Transverse colon (tissue), 4 donors: ENCODE measurements around the gene PRRG4. TPM values are rescaled to one million over a fixed set of nuclear protein-coding genes. Genes with fewer than 3 reads are reported as not detected.

Experiments used
- DNase-seq: peaks from one replicate; pipeline ENCODE4 v3.0.0-alpha.2; 2019
- H3K27ac ChIP-seq, 4 donors: fragments of 200-600 bp; sonication (generic); 2 replicates each; pipeline ENCODE4 v1.5.1; 2016 to 2018; ENCODE audit warnings: inconsistent platforms in 4 of 4
- H3K27me3 ChIP-seq: fragments of 200-600 bp; sonication (generic); 2 replicates; pipeline ENCODE4 v1.5.1; 2017; ENCODE audit warnings: inconsistent platforms
- H3K36me3 ChIP-seq, 4 donors: fragments of 200-600 bp; sonication (generic); 2 replicates each; pipeline ENCODE4 v1.5.1; 2017 to 2019; ENCODE audit warnings: inconsistent platforms in 4 of 4
- H3K4me1 ChIP-seq, 4 donors: fragments of 200-600 bp; sonication (generic); 2 replicates each; pipeline ENCODE4 v1.5.1; 2017 to 2020; ENCODE audit warnings: inconsistent platforms in 4 of 4
- H3K4me3 ChIP-seq, 4 donors: fragments of 200-600 bp; sonication (generic); 1 replicate in 1 of 4; 2 replicates in 3 of 4; pipeline versions ENCODE4 v1.5.1 to v1.6.1; 2017 to 2019; ENCODE audit warnings: inconsistent platforms in 4 of 4
- H3K9me3 ChIP-seq, 2 donors: fragments of 200-600 bp; sonication (generic); 2 replicates each; pipeline ENCODE4 v1.5.1; 2017 to 2019; ENCODE audit warnings: inconsistent platforms in 2 of 2
- EP300 ChIP-seq: sonication (generic); formaldehyde crosslinking; IDR thresholded peaks from one replicate; pipeline ENCODE4 v1.6.1; 2017; ENCODE audit warnings: antibody characterized with exemption, low read depth
- POLR2A ChIP-seq: fragments of 450-650 bp; IDR thresholded peaks from one replicate; pipeline ENCODE4 v1.6.1; 2016; ENCODE audit warnings: antibody characterized with exemption, mild to moderate bottlenecking, moderate library complexity
- POLR2AphosphoS5 ChIP-seq, 3 donors: sonication (generic); formaldehyde crosslinking; IDR thresholded peaks; one replicate each; pipeline ENCODE4 v1.6.1; 2016; ENCODE audit warnings: antibody characterized with exemption in 3 of 3
- WGBS, 2 donors: methylation state at CpG; one replicate each; pipeline ENCODE4 v1.1.5; 2018; ENCODE audit warnings: low coverage in 1 of 2; 5-methylcytosine and 5-hydroxymethylcytosine counted together
- in situ Hi-C, 4 donors: fragments of 200-750 bp; cut with MboI; loops; one replicate each; pipeline versions ENCODE4 v1.15.0 to v1.15.1; 2017; ENCODE audit warnings: low sequenced_read_pairs in 3 of 4, low pct_ligation_motif_present in 1 of 4, low pct_unique_long_range_greater_than_20kb in 1 of 4
- intact Hi-C: fragments of 100-400 bp; cut with DNase I; formaldehyde crosslinking; loops from one replicate; pipeline ENCODE4 v1.15.1; 2023; ENCODE audit warnings: low total_unique reads
- total RNA-seq, 4 donors: library from RNA; depleted of rRNA; stranded (reverse); fragments of >200 nt; gene quantifications; one replicate each; pipeline ENCODE4 v1.1.0, GENCODE V29; 2016
- TF ChIP-seq, protein P1 (sequence below), 5 experiments: fragments of 200-600 bp in 3 of 5; fragments of 450-650 bp in 2 of 5; sonication (generic) in 3 of 5; IDR thresholded peaks; 1 replicate in 2 of 5; 2 replicates in 3 of 5; pipeline ENCODE4 v1.5.1; 2016 to 2017; ENCODE audit warnings: antibody characterized with exemption in 5 of 5, inconsistent platforms in 3 of 5, mild to moderate bottlenecking in 2 of 5, moderate library complexity in 1 of 5

Gene PRRG4
- total RNA-seq, 4 donors from 2014 or later, result 4.8 to 24.6 (median 15.9) TPM

- in situ Hi-C loops (no loop called here), intact Hi-C loops (no loop called here)
- WGBS, 2 donors, result 71 to 78% methylated on average over 2 to 3 of the region's 3 CpGs
- Histone ChIP-seq H3K4me1 (no peaks in the 10 kb centered on the region), H3K4me3 (no peak overlapping the region), H3K27ac (no peak overlapping the region), H3K9me3 (no peaks in the 10 kb centered on the region), H3K27me3 (no peaks in the 10 kb centered on the region), H3K36me3 (no peaks in the 10 kb centered on the region)
- DNase-seq, result no peak
- no peak for TF ChIP-seq POLR2AphosphoS5 (IDR thresholded peaks at IDR 0.05)
- TF ChIP-seq, protein P1, sequence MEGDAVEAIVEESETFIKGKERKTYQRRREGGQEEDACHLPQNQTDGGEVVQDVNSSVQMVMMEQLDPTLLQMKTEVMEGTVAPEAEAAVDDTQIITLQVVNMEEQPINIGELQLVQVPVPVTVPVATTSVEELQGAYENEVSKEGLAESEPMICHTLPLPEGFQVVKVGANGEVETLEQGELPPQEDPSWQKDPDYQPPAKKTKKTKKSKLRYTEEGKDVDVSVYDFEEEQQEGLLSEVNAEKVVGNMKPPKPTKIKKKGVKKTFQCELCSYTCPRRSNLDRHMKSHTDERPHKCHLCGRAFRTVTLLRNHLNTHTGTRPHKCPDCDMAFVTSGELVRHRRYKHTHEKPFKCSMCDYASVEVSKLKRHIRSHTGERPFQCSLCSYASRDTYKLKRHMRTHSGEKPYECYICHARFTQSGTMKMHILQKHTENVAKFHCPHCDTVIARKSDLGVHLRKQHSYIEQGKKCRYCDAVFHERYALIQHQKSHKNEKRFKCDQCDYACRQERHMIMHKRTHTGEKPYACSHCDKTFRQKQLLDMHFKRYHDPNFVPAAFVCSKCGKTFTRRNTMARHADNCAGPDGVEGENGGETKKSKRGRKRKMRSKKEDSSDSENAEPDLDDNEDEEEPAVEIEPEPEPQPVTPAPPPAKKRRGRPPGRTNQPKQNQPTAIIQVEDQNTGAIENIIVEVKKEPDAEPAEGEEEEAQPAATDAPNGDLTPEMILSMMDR (IDR thresholded peaks at IDR 0.05), result no peak
These were observed 11.9 kb upstream of the PRRG4 start for GRCh38 chr11:32817852-32818183.

DNA sequence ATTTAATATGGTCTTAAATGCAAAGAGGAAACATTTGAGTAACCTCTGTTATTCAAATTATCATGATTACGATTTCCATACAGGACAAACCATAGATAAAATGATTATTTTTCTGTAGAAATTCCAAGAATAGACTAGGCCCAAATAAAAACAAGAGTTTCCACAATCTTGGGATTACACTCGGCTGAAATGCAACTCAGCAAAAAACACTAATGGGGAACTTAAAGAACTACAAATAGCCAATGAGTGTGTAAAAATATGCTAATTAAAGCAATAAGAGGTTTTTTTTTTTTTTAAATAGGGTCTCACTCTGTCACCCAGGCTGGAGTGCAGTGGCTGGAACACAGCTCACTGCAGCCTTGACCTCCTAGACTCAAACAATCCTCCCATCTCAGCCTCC is 10.5 kb upstream of the PRRG4 start:
- H3K4me1 ChIP-seq, result no peaks in the 10 kb centered on the region
- H3K27me3 ChIP-seq, result no peaks in the 10 kb centered on the region
- in situ Hi-C loops, result no loop called here
- H3K9me3 ChIP-seq, result no peaks in the 10 kb centered on the region
- DNase-seq, result no peak
- H3K4me3 ChIP-seq, result no peak overlapping the region
- TF ChIP-seq EP300 (no peak), POLR2AphosphoS5 (IDR thresholded peaks at IDR 0.05) (no peak), POLR2A (no peak)
- TF ChIP-seq, protein P1 (IDR thresholded peaks at IDR 0.05), result no peak
- 82 to 87% methylated on average over 2 of the region's 2 CpGs for WGBS, 2 donors
- intact Hi-C loops, result no loop called here
- H3K36me3 ChIP-seq, result no peaks in the 10 kb centered on the region
- H3K27ac ChIP-seq, result no peak overlapping the region

GRCh38 chr11:32820497-32820896 is 9.2 kb upstream of the PRRG4 start:
- intact Hi-C loops (no loop called here), in situ Hi-C loops (no loop called here)
- no peaks in the 10 kb centered on the region for H3K9me3 ChIP-seq
- no peaks in the 10 kb centered on the region for H3K4me1 ChIP-seq
- H3K27ac ChIP-seq, result no peak overlapping the region
- TF ChIP-seq, protein P1 (IDR thresholded peaks at IDR 0.05), result no peak
- TF ChIP-seq POLR2A (no peak), POLR2AphosphoS5 (IDR thresholded peaks at IDR 0.05) (no peak), EP300 (no peak)
- no peak for DNase-seq
- H3K27me3 ChIP-seq, result no peaks in the 10 kb centered on the region
- H3K4me3 ChIP-seq, result no peak overlapping the region
- H3K36me3 ChIP-seq, result no peaks in the 10 kb centered on the region

DNA sequence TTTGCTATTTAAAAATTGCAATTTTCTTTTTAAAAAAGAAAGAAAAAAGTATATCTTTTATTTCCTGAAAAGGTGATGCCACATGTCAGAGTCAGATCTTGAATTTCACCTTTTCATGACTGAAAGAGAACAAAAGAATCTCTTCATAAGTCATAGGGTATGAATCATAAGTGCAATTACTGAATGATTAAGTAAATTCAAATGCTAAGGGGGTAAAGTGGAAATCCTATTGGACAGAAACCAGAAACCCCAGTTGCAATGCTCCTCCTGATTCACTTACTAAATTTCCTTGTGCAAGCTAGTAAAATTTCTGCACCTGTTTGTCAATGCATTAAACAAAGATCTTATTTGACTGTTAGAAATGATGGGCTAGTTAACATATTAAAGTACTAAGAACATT is 8.2 kb upstream of the PRRG4 start:
- intact Hi-C loops (no loop called here), in situ Hi-C loops (no loop called here)
- no peak for DNase-seq

More for the DNA sequence above, 8.2 kb upstream of the PRRG4 start:
- no peaks in the 10 kb centered on the region for H3K4me1 ChIP-seq
- TF ChIP-seq, protein P1 (IDR thresholded peaks at IDR 0.05), result no peak
- TF ChIP-seq POLR2AphosphoS5 (IDR thresholded peaks at IDR 0.05) (no peak), EP300 (no peak), POLR2A (no peak)
- no peaks in the 10 kb centered on the region for H3K9me3 ChIP-seq
- H3K4me3 ChIP-seq, result no peak overlapping the region
- H3K27me3 ChIP-seq, result no peaks in the 10 kb centered on the region
- H3K36me3 ChIP-seq, result no peaks in the 10 kb centered on the region
- no peak overlapping the region for H3K27ac ChIP-seq
